GM12864 (cell line): Measurements from ENCODE around the gene CCDC183.

Experiments
- DNase-seq: peaks from one replicate; pipeline ENCODE4 v3.0.0-alpha.2; 2011; ENCODE audit warnings: low read depth
- H3K4me3 ChIP-seq: 2 replicates; pipeline ENCODE4 v1.5.1; 2011; ENCODE audit warnings: mild to moderate bottlenecking, low read depth, low read length, control low read depth
- TF ChIP-seq, protein P1 (sequence below): IDR thresholded peaks from 2 replicates; pipeline ENCODE4 v1.5.1; 2011; ENCODE audit warnings: low read depth, mild to moderate bottlenecking, moderate library complexity, low read length, control low read depth, inconsistent platforms; ENCODE audit errors: missing control alignments

The CCDC183 gene

DNA sequence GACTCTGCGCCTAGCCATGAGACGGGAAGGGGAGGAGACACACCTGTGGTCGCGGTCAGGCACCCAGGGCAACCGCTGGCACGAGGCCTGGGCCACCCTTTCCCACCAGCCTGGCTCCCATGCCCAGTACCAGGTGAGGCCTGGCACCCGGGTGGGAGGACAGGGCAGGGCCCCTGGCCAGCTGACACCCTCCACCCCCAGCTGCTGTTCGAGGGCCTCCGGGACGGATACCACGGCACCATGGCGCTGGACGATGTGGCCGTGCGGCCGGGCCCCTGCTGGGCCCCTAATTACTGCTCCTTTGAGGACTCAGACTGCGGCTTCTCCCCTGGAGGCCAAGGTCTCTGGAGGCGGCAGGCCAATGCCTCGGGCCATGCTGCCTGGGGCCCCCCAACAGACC lies 61.0 kb downstream of the CCDC183 start:
- no peak for DNase-seq
- H3K4me3 ChIP-seq = no peak overlapping the region
- TF ChIP-seq, protein P1, sequence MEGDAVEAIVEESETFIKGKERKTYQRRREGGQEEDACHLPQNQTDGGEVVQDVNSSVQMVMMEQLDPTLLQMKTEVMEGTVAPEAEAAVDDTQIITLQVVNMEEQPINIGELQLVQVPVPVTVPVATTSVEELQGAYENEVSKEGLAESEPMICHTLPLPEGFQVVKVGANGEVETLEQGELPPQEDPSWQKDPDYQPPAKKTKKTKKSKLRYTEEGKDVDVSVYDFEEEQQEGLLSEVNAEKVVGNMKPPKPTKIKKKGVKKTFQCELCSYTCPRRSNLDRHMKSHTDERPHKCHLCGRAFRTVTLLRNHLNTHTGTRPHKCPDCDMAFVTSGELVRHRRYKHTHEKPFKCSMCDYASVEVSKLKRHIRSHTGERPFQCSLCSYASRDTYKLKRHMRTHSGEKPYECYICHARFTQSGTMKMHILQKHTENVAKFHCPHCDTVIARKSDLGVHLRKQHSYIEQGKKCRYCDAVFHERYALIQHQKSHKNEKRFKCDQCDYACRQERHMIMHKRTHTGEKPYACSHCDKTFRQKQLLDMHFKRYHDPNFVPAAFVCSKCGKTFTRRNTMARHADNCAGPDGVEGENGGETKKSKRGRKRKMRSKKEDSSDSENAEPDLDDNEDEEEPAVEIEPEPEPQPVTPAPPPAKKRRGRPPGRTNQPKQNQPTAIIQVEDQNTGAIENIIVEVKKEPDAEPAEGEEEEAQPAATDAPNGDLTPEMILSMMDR = no peak
